GM23338 (cell line): ENCODE data around the gene CHAC1. TPM values are rescaled to one million over a fixed set of nuclear protein-coding genes. Genes with fewer than 3 reads are reported as not detected.

Experiments used
- ATAC-seq: fragments of 200-7000 bp; cut with Tn5 transposase; 3 replicates; pipeline ENCODE4 v1.9.1; 2020
- DNase-seq: peaks from one replicate; pipeline ENCODE4 v3.0.0-alpha.2; 2015; ENCODE audit warnings: low spot score
- H2AFZ ChIP-seq: fragments of 200-600 bp; sonication (generic); 2 replicates; pipeline ENCODE4 v1.8.0; 2016; ENCODE audit warnings: antibody characterized with exemption, mild to moderate bottlenecking, moderate library complexity
- H3F3A ChIP-seq: fragments of 200-600 bp; sonication (generic); replicated peaks from 2 replicates; pipeline ENCODE4 v1.8.0; 2017; ENCODE audit warnings: antibody characterized with exemption, mixed run types, low read depth
- H3K27ac ChIP-seq: fragments of 200-600 bp; sonication (generic); 2 replicates; pipeline ENCODE4 v1.6.1; 2016; ENCODE audit warnings: low read depth
- H3K27me3 ChIP-seq: fragments of 200-600 bp; sonication (generic); 2 replicates; pipeline ENCODE4 v1.8.0; 2016; ENCODE audit warnings: mild to moderate bottlenecking, mixed run types, moderate library complexity; ENCODE audit not compliant: insufficient read depth
- H3K36me3 ChIP-seq: fragments of 200-600 bp; sonication (generic); 2 replicates; pipeline ENCODE4 v1.8.0; 2016; ENCODE audit warnings: mild to moderate bottlenecking; ENCODE audit not compliant: insufficient read depth
- H3K4me1 ChIP-seq: fragments of 200-600 bp; sonication (generic); 2 replicates; pipeline ENCODE4 v1.8.0; 2016; ENCODE audit warnings: mild to moderate bottlenecking, moderate library complexity; ENCODE audit not compliant: insufficient read depth
- H3K4me2 ChIP-seq: fragments of 200-600 bp; sonication (generic); 2 replicates; pipeline ENCODE4 v1.7.1; 2017; ENCODE audit warnings: mixed run types
- H3K4me3 ChIP-seq: fragments of 200-600 bp; sonication (generic); 2 replicates; pipeline ENCODE4 v1.6.1; 2016; ENCODE audit warnings: mixed run types
- H3K79me2 ChIP-seq: fragments of 200-600 bp; sonication (generic); replicated peaks from 2 replicates; pipeline ENCODE4 v1.8.0; 2017; ENCODE audit warnings: mild to moderate bottlenecking; ENCODE audit not compliant: insufficient read depth
- H3K9me2 ChIP-seq: fragments of 200-600 bp; sonication (generic); 2 replicates; pipeline ENCODE4 v1.8.0; 2017; ENCODE audit not compliant: insufficient read depth
- H4K20me1 ChIP-seq: fragments of 200-600 bp; sonication (generic); replicated peaks from 2 replicates; pipeline ENCODE4 v1.8.0; 2017; ENCODE audit warnings: mild to moderate bottlenecking; ENCODE audit not compliant: insufficient read depth
- H3K27ac Mint-ChIP-seq: 2 replicates; pipeline ENCODE4 v1.8.0; 2020; ENCODE audit warnings: inconsistent platforms, mild to moderate bottlenecking, moderate library complexity, mixed read lengths
- H3K27me3 Mint-ChIP-seq: 3 replicates; pipeline ENCODE4 v1.8.0; 2022; ENCODE audit warnings: low read depth, mild to moderate bottlenecking, moderate library complexity, mixed read lengths, inconsistent platforms; ENCODE audit not compliant: insufficient read depth, poor library complexity
- H3K36me3 Mint-ChIP-seq: 3 replicates; pipeline ENCODE4 v1.8.0; 2021; ENCODE audit warnings: low read depth, mild to moderate bottlenecking, inconsistent platforms, moderate library complexity, mixed read lengths
- H3K4me1 Mint-ChIP-seq: 3 replicates; pipeline ENCODE4 v1.8.0; 2020; ENCODE audit warnings: mild to moderate bottlenecking, inconsistent platforms, mixed read lengths
- H3K4me3 Mint-ChIP-seq: 3 replicates; pipeline ENCODE4 v1.8.0; 2021; ENCODE audit warnings: moderate library complexity, mild to moderate bottlenecking, inconsistent platforms, mixed read lengths
- H3K9me3 Mint-ChIP-seq: 3 replicates; pipeline ENCODE4 v1.8.0; 2020; ENCODE audit warnings: moderate library complexity, mild to moderate bottlenecking, inconsistent platforms, mixed read lengths
- CREB1 ChIP-seq: fragments of 250-450 bp; sonication (Bioruptor Pico); IDR thresholded peaks from 2 replicates; pipeline ENCODE4 v1.5.0; 2020; ENCODE audit warnings: low read depth, mild to moderate bottlenecking, moderate library complexity
- EZH2 ChIP-seq: fragments of 200-600 bp; sonication (generic); IDR thresholded peaks from one replicate; pipeline ENCODE4 v1.8.0; 2017; ENCODE audit warnings: antibody characterized with exemption, mild to moderate bottlenecking, low read depth; ENCODE audit not compliant: unreplicated experiment
- EZH2phosphoT487 ChIP-seq: fragments of 200-600 bp; sonication (generic); IDR thresholded peaks from one replicate; pipeline ENCODE4 v1.8.1; 2018; ENCODE audit warnings: antibody characterized with exemption; ENCODE audit not compliant: unreplicated experiment
- NANOG ChIP-seq: IDR thresholded peaks from 2 replicates; pipeline ENCODE4 v1.6.1; 2016; ENCODE audit warnings: antibody characterized with exemption, borderline replicate concordance
- POLR2AphosphoS5 ChIP-seq: IDR thresholded peaks from 2 replicates; pipeline ENCODE4 v1.6.1; 2016; ENCODE audit warnings: antibody characterized with exemption, low read depth
- REST ChIP-seq: IDR thresholded peaks from one replicate; pipeline ENCODE4 v1.6.1; 2018; ENCODE audit warnings: antibody characterized with exemption; ENCODE audit not compliant: unreplicated experiment
- STAT1 ChIP-seq: IDR thresholded peaks from one replicate; pipeline ENCODE4 v1.6.1; 2016; ENCODE audit warnings: antibody characterized with exemption; ENCODE audit not compliant: unreplicated experiment
- ZNF114 ChIP-seq: fragments of 250-450 bp; sonication (Bioruptor Pico); IDR thresholded peaks from 2 replicates; pipeline ENCODE4 v1.5.0; 2020; ENCODE audit warnings: mild to moderate bottlenecking, moderate library complexity
- ZNF331 ChIP-seq: fragments of 250-450 bp; sonication (Bioruptor Pico); IDR thresholded peaks from 2 replicates; pipeline ENCODE4 v1.5.0; 2020; ENCODE audit warnings: low read depth, mild to moderate bottlenecking, moderate library complexity
- polyA plus RNA-seq: library from polyadenylated mRNA; unstranded; fragments of >200 nt; fragmentation: Nextera tagmentation; extraction: Ambion mirVana; gene quantifications from 2 replicates; pipeline ENCODE4 v1.2.1, GENCODE V29; 2016
- total RNA-seq: library from RNA; depleted of rRNA; stranded (reverse); fragments of >200 nt; shearing (Covaris generic); gene quantifications from 2 replicates; pipeline ENCODE4 v1.2.3, GENCODE V29; 2014

CHAC1 gene
- total and polyA plus RNA-seq, 2 experiments from 2014 or later = 73.0 to 124 TPM

- no peak for DNase-seq
- Histone ChIP-seq H3K4me1 (peaks cover 12% of the 10 kb centered on the region; the same call in 1 of the 2 replicates), H3K9me2 (no peaks in the 10 kb centered on the region), H2AFZ (no peak overlapping the region), H3K27ac (no peak overlapping the region; the same call in 1 of the 2 replicates), H4K20me1 (0 out of 2 replicates have a peak, but pooled peaks cover 6% of the 10 kb centered on the region), H3K36me3 (peaks cover 35% of the 10 kb centered on the region), H3K4me3 (no peak overlapping the region), H3K4me2 (no peak overlapping the region), H3F3A (0 out of 2 replicates have a peak, but pooled peaks cover 12% of the 10 kb centered on the region), H3K79me2 (no peaks in the 10 kb centered on the region), H3K27me3 (no peaks in the 10 kb centered on the region)
- no peaks in the 10 kb centered on the region for H3K9me3 Mint-ChIP-seq
- ATAC-seq = no peak
- H3K4me3 Mint-ChIP-seq = no peak overlapping the region
- peaks cover 1% of the 10 kb centered on the region for H3K27me3 Mint-ChIP-seq
- peaks cover 55% of the 10 kb centered on the region for H3K36me3 Mint-ChIP-seq
- TF ChIP-seq CREB1 (CRISPR knock-in tag) (no peak), STAT1 (no peak), ZNF114 (no peak), REST (no peak), EZH2 (no peak)
- H3K4me1 Mint-ChIP-seq = peaks cover 15% of the 10 kb centered on the region
- H3K27ac Mint-ChIP-seq = no peak overlapping the region; the same call in 1 of the 2 replicates
Observed at GRCh38 chr15:40990080-40990479, 36.8 kb downstream of the CHAC1 start.

GRCh38 chr15:40990789-40991188 is 37.5 kb downstream of the CHAC1 start:
- peaks cover 15% of the 10 kb centered on the region for H3K4me1 Mint-ChIP-seq
- H4K20me1 ChIP-seq = 0 out of 2 replicates have a peak, but pooled peaks cover 5% of the 10 kb centered on the region
- H3K27ac ChIP-seq = no peak overlapping the region
- H3K9me2 ChIP-seq = no peaks in the 10 kb centered on the region
- DNase-seq (no peak), ATAC-seq (no peak)
- H3K36me3 ChIP-seq = peaks cover 30% of the 10 kb centered on the region
- peaks cover 57% of the 10 kb centered on the region for H3K36me3 Mint-ChIP-seq
- H2AFZ ChIP-seq = no peak overlapping the region
- H3K27ac Mint-ChIP-seq = no peak overlapping the region
- H3K4me3 ChIP-seq = no peak overlapping the region
- H3K79me2 ChIP-seq = no peaks in the 10 kb centered on the region
- no peak overlapping the region for H3K4me3 Mint-ChIP-seq
- H3K9me3 Mint-ChIP-seq = no peaks in the 10 kb centered on the region
- peaks cover 1% of the 10 kb centered on the region for H3K27me3 Mint-ChIP-seq
- H3F3A ChIP-seq = 0 out of 2 replicates have a peak, but pooled peaks cover 6% of the 10 kb centered on the region
- no peak overlapping the region for H3K4me2 ChIP-seq
- H3K4me1 ChIP-seq = peaks cover 12% of the 10 kb centered on the region; the same call in 1 of the 2 replicates
- no peaks in the 10 kb centered on the region for H3K27me3 ChIP-seq
- TF ChIP-seq NANOG (no peak), STAT1 (no peak), EZH2phosphoT487 (no peak), CREB1 (CRISPR knock-in tag) (no peak), ZNF114 (no peak), POLR2AphosphoS5 (no peak), ZNF331 (no peak), REST (no peak), EZH2 (no peak)
